ENCODE data around the gene SCFD1. TPM values are rescaled to one million over a fixed set of nuclear protein-coding genes. Genes with fewer than 3 reads are reported as not detected.

Gene SCFD1
- total RNA-seq, 1 donor from 2014 or later, result 84.7 TPM

- no peak for DNase-seq (ENCODE audit: low spot score)
Measured at GRCh38 chr14:30756594-30756993, 134.5 kb downstream of the SCFD1 start.

GRCh38 chr14:30757082-30757481 lies 135.0 kb downstream of the SCFD1 start:
- no peak for DNase-seq (ENCODE audit: low spot score)

DNA sequence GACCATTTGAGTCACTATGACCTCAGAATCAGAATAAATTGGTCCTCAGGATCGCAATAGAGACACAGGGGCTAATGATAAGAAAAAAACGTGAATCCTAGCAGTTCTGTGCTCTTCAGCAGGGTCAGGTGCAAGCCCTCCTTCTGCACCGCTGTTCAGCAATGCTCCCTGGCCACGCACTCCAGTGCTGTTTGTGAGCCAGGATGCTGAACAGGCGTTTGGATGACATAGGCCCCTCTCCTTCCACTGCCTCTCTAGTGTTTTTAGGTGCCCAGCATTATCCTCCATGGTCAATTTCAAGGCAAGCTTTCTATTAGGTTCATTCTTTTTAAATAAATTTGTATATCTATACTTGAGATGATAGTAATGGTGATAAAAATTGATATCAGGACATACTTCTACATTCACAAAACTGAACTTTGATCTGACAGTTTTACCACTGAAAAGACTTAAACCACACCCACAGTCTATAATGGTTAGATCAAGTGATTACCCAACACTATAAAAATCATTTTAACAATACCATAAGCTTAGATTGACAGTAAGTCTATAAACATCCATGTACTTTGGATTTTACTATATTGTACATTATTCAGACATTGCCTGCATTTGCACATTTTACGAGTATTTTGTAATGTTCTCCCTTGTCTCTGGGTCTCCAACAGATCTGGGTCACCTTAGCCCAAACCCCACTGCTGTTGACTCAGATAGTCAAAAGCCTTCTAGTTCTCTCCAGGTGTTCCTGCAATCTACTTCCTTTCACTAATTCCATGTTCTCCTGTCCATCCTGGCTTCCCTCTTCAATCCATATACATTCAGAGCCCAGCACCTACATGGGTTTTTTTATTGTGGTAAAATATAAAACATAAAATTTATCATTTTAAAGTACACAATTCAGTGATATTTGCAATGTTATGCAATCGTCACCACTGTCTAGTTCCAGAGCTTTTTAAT lies 137.3 kb downstream of the SCFD1 start:
- no peak for DNase-seq (ENCODE audit: low spot score)

GRCh38 chr14:30763891-30764290 lies 141.8 kb downstream of the SCFD1 start:
- DNase-seq (ENCODE audit: low spot score), result no peak

DNA sequence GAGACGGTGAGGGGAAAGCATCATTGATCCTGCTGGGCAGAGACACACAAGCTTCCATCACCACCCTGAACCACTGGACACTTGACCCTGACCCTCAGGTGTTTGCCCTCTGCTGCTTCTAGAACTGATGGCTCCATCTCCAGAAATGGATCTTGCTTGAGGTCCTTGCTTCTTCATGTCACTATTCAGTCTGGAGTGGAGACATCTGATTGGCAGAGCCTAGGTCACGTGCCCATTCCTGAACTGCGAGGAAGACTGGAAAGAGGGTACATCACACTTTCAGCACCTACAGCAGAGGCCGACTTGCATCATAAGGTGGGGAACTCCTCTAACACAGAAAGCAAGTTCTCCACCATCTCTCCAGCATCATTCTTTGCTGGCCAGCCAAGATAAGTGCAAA lies 145.5 kb downstream of the SCFD1 start:
- no peak for DNase-seq (ENCODE audit: low spot score)

- no peak for DNase-seq (ENCODE audit: low spot score)
Measured at GRCh38 chr14:30768791-30769190, 146.7 kb downstream of the SCFD1 start.

GRCh38 chr14:30770376-30770775 lies 148.3 kb downstream of the SCFD1 start:
- DNase-seq (ENCODE audit: low spot score), result no peak

DNA sequence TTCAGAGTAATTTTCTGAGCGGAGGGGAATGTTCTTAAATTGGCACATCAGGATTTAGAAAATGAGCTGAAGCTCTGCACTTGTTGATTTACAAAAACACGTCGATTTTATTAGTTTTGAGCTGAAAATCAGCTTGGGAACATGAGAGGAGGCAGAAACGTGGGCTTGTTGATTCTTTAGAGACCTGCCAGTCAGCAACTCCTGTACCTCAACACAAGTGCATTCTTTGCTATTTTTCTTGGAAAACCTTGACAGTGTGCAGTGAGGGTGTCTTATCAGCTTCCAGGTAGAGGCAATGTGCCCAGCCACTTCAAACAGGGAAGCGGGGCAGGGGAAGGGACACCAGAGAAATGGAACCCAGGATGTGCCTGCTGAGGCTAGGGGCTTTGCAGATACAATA lies 149.5 kb downstream of the SCFD1 start:
- no peak for DNase-seq (ENCODE audit: low spot score)

GRCh38 chr14:30779210-30779609 lies 157.1 kb downstream of the SCFD1 start:
- DNase-seq (ENCODE audit: low spot score), result no peak

Other genes with a start within 250 kb of the SCFD1 start
- gene G2E3, start 63.2 kb upstream of the SCFD1 start, total RNA-seq, result 16.8 TPM